Liver (tissue), 9 donors: Measurements from ENCODE around the gene PCDH8. TPM values are rescaled to one million over a fixed set of nuclear protein-coding genes. Genes with fewer than 3 reads are reported as not detected.

ENCODE experiments used
- DNase-seq: peaks from one replicate; pipeline ENCODE4 v3.0.0-alpha.2; 2017; ENCODE audit warnings: low spot score
- H3K27ac ChIP-seq, 2 donors: one replicate each; pipeline ENCODE4 v1.7.0; 2013; ENCODE audit warnings: inconsistent platforms in 2 of 2, low read length in 2 of 2, control low read depth in 1 of 2, low read depth in 1 of 2, mild to moderate bottlenecking in 1 of 2
- H3K27me3 ChIP-seq, 4 donors: one replicate each; pipeline versions ENCODE4 v1.6.1 to v1.7.0; 2013; ENCODE audit warnings: low read length in 3 of 4, inconsistent platforms in 1 of 4, mild to moderate bottlenecking in 1 of 4, moderate library complexity in 1 of 4; ENCODE audit not compliant: control insufficient read depth in 4 of 4, insufficient read depth in 4 of 4
- H3K36me3 ChIP-seq, 4 donors: one replicate each; pipeline versions ENCODE4 v1.6.1 to v1.7.0; 2013; ENCODE audit warnings: low read length in 3 of 4, mild to moderate bottlenecking in 3 of 4, low read depth in 1 of 4, moderate library complexity in 1 of 4; ENCODE audit not compliant: control insufficient read depth in 4 of 4, insufficient read depth in 3 of 4
- H3K4me1 ChIP-seq, 4 donors: one replicate each; pipeline versions ENCODE4 v1.6.1 to v1.7.0; 2013; ENCODE audit warnings: low read length in 3 of 4, mild to moderate bottlenecking in 3 of 4, moderate library complexity in 1 of 4; ENCODE audit not compliant: control insufficient read depth in 4 of 4, insufficient read depth in 4 of 4
- H3K4me3 ChIP-seq, 3 donors: one replicate each; pipeline versions ENCODE4 v1.6.1 to v1.7.0; 2013; ENCODE audit warnings: low read length in 3 of 3, control low read depth in 1 of 3, low read depth in 1 of 3, mild to moderate bottlenecking in 1 of 3
- H3K9ac ChIP-seq, 2 donors: one replicate each; pipeline ENCODE4 v1.7.0; 2013; ENCODE audit warnings: low read length in 2 of 2, mild to moderate bottlenecking in 2 of 2, moderate library complexity in 2 of 2, control low read depth in 1 of 2, low read depth in 1 of 2
- H3K9me3 ChIP-seq, 4 donors: one replicate each; pipeline versions ENCODE4 v1.6.1 to v1.7.0; 2013; ENCODE audit warnings: low read length in 3 of 4; ENCODE audit not compliant: control insufficient read depth in 4 of 4
- EGR1 ChIP-seq, 2 donors: IDR thresholded peaks; 2 replicates each; pipeline ENCODE4 v1.6.1; 2016 to 2018; ENCODE audit warnings: antibody characterized with exemption in 2 of 2, low read depth in 2 of 2
- FOXA1 ChIP-seq: IDR thresholded peaks from 2 replicates; pipeline ENCODE4 v1.6.1; 2016; ENCODE audit warnings: antibody characterized with exemption
- FOXA2 ChIP-seq: IDR thresholded peaks from 2 replicates; pipeline ENCODE4 v1.6.1; 2016; ENCODE audit warnings: antibody characterized with exemption
- GABPA ChIP-seq, 2 donors: IDR thresholded peaks in 1 of 2; conservative IDR thresholded peaks in 1 of 2; 2 replicates each; pipeline ENCODE4 v1.6.1; 2016; ENCODE audit warnings: antibody characterized with exemption in 2 of 2, mild to moderate bottlenecking in 1 of 2, moderate library complexity in 1 of 2
- HNF4A ChIP-seq, 2 donors: conservative IDR thresholded peaks; 2 replicates each; pipeline ENCODE4 v1.6.1; 2016; ENCODE audit warnings: antibody characterized with exemption in 2 of 2, mild to moderate bottlenecking in 2 of 2
- HNF4G ChIP-seq: IDR thresholded peaks from 2 replicates; pipeline ENCODE4 v1.6.1; 2016; ENCODE audit warnings: antibody characterized with exemption
- JUND ChIP-seq, 2 donors: IDR thresholded peaks; 2 replicates each; pipeline ENCODE4 v1.6.1; 2016; ENCODE audit warnings: antibody characterized with exemption in 2 of 2
- NR2F2 ChIP-seq: IDR thresholded peaks from 2 replicates; pipeline ENCODE4 v1.6.1; 2016; ENCODE audit warnings: antibody characterized with exemption
- RAD21 ChIP-seq, 2 donors: IDR thresholded peaks; 2 replicates each; pipeline ENCODE4 v1.6.1; 2016; ENCODE audit warnings: antibody characterized with exemption in 2 of 2, mild to moderate bottlenecking in 2 of 2
- RXRA ChIP-seq, 2 donors: IDR thresholded peaks; 2 replicates each; pipeline ENCODE4 v1.6.1; 2017 to 2018; ENCODE audit warnings: antibody characterized with exemption in 2 of 2, mild to moderate bottlenecking in 1 of 2
- SP1 ChIP-seq: IDR thresholded peaks from 2 replicates; pipeline ENCODE4 v1.6.1; 2018; ENCODE audit warnings: antibody characterized with exemption, mild to moderate bottlenecking
- TAF1 ChIP-seq: conservative IDR thresholded peaks from 2 replicates; pipeline ENCODE4 v1.6.1; 2016; ENCODE audit warnings: antibody characterized with exemption, mild to moderate bottlenecking
- YY1 ChIP-seq: IDR thresholded peaks from 2 replicates; pipeline ENCODE4 v1.6.1; 2016; ENCODE audit warnings: antibody characterized with exemption, mild to moderate bottlenecking
- WGBS: extraction: QIAGEN DNeasy Blood & Tissue Kit; methylation state at CpG from one replicate; pipeline ENCODE4 v1.1.7; 2013; 5-methylcytosine and 5-hydroxymethylcytosine counted together
- polyA plus RNA-seq, 2 donors: library from polyadenylated mRNA; stranded (reverse) in 1 of 2; unstranded in 1 of 2; fragments of 200-250 nt in 1 of 2; fragments of >200 nt in 1 of 2; fragmentation: Nextera tagmentation in 1 of 2; extraction: Ambion mirVana in 1 of 2; gene quantifications; one replicate each; pipeline versions ENCODE4 v1.2.1 to v1.2.3, GENCODE V29; 2013 to 2015
- total RNA-seq, 2 donors: library from RNA; depleted of rRNA; stranded (reverse); fragments of >200 nt; gene quantifications; one replicate each; pipeline ENCODE4 v1.2.3, GENCODE V29; 2014
- TF ChIP-seq, protein P1 (sequence below): IDR thresholded peaks from 2 replicates; pipeline ENCODE4 v1.6.1; 2016; ENCODE audit warnings: antibody characterized with exemption
- TF ChIP-seq, protein P2 (sequence below): fragments of 150-350 bp; IDR thresholded peaks from 2 replicates; pipeline ENCODE4 v1.5.1; 2017; ENCODE audit warnings: improper control_type of control experiment, low read depth, low read length; ENCODE audit not compliant: missing input control
- TF ChIP-seq, protein P3 (sequence below): IDR thresholded peaks from 2 replicates; pipeline ENCODE4 v1.6.1; 2016; ENCODE audit warnings: antibody characterized with exemption, mild to moderate bottlenecking
- TF ChIP-seq, protein P4 (sequence below): IDR thresholded peaks from 2 replicates; pipeline ENCODE4 v1.6.1; 2016; ENCODE audit warnings: antibody characterized with exemption
- TF ChIP-seq, protein P5 (sequence below): IDR thresholded peaks from 2 replicates; pipeline ENCODE4 v1.6.1; 2016; ENCODE audit warnings: antibody characterized with exemption
- donor health status: healthy.
- donor health status: healthy.
- donor health status: healthy.
- donor health status: healthy.
- donor health status: healthy.

The PCDH8 gene
- total and polyA plus RNA-seq, 4 donors: not detected

DNA sequence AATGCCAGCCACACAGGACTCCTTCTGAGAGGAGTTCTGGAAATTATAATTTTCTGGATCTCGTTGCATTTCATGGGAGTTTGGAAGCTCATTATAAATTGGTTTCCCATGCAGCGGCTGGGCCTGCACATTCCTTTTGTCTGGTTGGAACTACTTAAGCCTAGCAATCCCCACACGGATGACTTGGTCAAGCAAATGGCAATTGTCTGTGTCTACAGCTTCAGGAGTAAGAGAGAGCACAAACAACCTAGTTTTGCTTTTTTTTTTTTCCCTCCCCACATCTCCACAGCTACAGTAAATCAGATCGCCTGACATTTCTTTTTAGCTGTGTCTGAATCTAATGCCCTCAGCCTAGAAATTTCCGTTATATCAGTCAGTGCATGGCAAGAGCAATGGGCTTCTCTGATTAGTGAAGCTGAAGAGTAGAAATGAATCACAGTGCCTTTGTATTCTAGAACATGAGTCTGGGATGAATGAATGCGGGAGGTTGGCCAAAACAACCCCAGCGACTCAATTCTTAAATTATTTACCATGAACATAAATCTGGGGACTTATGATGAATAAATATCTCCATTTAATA, 15.1 kb downstream of the PCDH8 start (continued):
- TF ChIP-seq, protein P1, sequence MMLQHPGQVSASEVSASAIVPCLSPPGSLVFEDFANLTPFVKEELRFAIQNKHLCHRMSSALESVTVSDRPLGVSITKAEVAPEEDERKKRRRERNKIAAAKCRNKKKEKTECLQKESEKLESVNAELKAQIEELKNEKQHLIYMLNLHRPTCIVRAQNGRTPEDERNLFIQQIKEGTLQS: no peak
- no peak for TF ChIP-seq NR2F2
- TF ChIP-seq, protein P2, sequence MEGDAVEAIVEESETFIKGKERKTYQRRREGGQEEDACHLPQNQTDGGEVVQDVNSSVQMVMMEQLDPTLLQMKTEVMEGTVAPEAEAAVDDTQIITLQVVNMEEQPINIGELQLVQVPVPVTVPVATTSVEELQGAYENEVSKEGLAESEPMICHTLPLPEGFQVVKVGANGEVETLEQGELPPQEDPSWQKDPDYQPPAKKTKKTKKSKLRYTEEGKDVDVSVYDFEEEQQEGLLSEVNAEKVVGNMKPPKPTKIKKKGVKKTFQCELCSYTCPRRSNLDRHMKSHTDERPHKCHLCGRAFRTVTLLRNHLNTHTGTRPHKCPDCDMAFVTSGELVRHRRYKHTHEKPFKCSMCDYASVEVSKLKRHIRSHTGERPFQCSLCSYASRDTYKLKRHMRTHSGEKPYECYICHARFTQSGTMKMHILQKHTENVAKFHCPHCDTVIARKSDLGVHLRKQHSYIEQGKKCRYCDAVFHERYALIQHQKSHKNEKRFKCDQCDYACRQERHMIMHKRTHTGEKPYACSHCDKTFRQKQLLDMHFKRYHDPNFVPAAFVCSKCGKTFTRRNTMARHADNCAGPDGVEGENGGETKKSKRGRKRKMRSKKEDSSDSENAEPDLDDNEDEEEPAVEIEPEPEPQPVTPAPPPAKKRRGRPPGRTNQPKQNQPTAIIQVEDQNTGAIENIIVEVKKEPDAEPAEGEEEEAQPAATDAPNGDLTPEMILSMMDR: no peak

DNA sequence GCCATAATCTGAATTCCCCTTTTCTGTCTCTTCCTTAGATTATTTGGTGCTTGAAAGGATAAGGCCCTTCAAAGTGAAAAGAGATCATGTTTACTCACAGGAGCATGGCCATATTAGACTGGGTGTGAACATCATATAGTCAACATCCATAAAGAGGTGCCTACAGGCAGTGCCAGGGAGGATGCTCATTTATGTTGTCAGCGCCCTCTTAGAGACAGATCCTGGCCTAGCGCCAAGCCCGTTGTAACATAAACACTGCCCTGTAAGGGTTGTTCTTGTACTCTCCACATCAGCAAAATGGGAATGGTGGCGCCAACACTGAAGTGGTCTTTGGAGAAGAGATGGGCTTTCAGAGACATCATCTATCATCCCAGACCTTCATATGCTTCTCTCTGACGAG, 16.1 kb downstream of the PCDH8 start:
- Histone ChIP-seq H3K27ac (no peak overlapping the region), H3K9ac (no peak overlapping the region), H3K9me3 (no peaks in the 10 kb centered on the region), H3K4me3 (no peak overlapping the region), H3K4me1 (no peaks in the 10 kb centered on the region), H3K27me3 (no peaks in the 10 kb centered on the region), H3K36me3 (no peaks in the 10 kb centered on the region)
- WGBS: 69% methylated on average over 5 of the region's 5 CpGs
- no peak for DNase-seq
- TF ChIP-seq RAD21 (IDR thresholded peaks at IDR 0.05): no peak
- TF ChIP-seq EGR1 (IDR thresholded peaks at IDR 0.05; ENCODE audit: low read depth in 2 of 2): no peak
- no peak for TF ChIP-seq TAF1
- TF ChIP-seq, protein P3, sequence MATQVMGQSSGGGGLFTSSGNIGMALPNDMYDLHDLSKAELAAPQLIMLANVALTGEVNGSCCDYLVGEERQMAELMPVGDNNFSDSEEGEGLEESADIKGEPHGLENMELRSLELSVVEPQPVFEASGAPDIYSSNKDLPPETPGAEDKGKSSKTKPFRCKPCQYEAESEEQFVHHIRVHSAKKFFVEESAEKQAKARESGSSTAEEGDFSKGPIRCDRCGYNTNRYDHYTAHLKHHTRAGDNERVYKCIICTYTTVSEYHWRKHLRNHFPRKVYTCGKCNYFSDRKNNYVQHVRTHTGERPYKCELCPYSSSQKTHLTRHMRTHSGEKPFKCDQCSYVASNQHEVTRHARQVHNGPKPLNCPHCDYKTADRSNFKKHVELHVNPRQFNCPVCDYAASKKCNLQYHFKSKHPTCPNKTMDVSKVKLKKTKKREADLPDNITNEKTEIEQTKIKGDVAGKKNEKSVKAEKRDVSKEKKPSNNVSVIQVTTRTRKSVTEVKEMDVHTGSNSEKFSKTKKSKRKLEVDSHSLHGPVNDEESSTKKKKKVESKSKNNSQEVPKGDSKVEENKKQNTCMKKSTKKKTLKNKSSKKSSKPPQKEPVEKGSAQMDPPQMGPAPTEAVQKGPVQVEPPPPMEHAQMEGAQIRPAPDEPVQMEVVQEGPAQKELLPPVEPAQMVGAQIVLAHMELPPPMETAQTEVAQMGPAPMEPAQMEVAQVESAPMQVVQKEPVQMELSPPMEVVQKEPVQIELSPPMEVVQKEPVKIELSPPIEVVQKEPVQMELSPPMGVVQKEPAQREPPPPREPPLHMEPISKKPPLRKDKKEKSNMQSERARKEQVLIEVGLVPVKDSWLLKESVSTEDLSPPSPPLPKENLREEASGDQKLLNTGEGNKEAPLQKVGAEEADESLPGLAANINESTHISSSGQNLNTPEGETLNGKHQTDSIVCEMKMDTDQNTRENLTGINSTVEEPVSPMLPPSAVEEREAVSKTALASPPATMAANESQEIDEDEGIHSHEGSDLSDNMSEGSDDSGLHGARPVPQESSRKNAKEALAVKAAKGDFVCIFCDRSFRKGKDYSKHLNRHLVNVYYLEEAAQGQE: no peak
- TF ChIP-seq, protein P2: no peak
- no peak for TF ChIP-seq FOXA1
- TF ChIP-seq, protein P4, sequence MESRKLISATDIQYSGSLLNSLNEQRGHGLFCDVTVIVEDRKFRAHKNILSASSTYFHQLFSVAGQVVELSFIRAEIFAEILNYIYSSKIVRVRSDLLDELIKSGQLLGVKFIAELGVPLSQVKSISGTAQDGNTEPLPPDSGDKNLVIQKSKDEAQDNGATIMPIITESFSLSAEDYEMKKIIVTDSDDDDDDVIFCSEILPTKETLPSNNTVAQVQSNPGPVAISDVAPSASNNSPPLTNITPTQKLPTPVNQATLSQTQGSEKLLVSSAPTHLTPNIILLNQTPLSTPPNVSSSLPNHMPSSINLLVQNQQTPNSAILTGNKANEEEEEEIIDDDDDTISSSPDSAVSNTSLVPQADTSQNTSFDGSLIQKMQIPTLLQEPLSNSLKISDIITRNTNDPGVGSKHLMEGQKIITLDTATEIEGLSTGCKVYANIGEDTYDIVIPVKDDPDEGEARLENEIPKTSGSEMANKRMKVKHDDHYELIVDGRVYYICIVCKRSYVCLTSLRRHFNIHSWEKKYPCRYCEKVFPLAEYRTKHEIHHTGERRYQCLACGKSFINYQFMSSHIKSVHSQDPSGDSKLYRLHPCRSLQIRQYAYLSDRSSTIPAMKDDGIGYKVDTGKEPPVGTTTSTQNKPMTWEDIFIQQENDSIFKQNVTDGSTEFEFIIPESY: no peak
- no peak for TF ChIP-seq HNF4A (conservative IDR thresholded peaks at IDR 0.05)
- no peak for TF ChIP-seq GABPA (IDR thresholded peaks at IDR 0.05 in 1 of 2, conservative IDR thresholded peaks at IDR 0.05 in 1 of 2)
- no peak for TF ChIP-seq JUND (IDR thresholded peaks at IDR 0.05)
- TF ChIP-seq, protein P1: no peak
- no peak for TF ChIP-seq RXRA (IDR thresholded peaks at IDR 0.05)
- TF ChIP-seq FOXA2: no peak
- TF ChIP-seq, protein P5, sequence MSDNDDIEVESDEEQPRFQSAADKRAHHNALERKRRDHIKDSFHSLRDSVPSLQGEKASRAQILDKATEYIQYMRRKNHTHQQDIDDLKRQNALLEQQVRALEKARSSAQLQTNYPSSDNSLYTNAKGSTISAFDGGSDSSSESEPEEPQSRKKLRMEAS: no peak
- no peak for TF ChIP-seq HNF4G
- no peak for TF ChIP-seq YY1
- TF ChIP-seq SP1: no peak
- TF ChIP-seq NR2F2: no peak
